ENCODE measurements around the gene IMPDH1.

The IMPDH1 gene

GRCh38 chr7:128405471-128406313, 4.1 kb downstream of the IMPDH1 start:
- DNase-seq (ENCODE audit: low spot score), result peak; percentile 56

GRCh38 chr7:128404886-128405470, 4.8 kb downstream of the IMPDH1 start:
- DNase-seq (ENCODE audit: low spot score), result no peak

- no peak for DNase-seq (ENCODE audit: low spot score)
Observed at GRCh38 chr7:128404143-128404681, 5.6 kb downstream of the IMPDH1 start.

- no peak for DNase-seq (ENCODE audit: low spot score)
Observed at GRCh38 chr7:128403676-128404075, 6.1 kb downstream of the IMPDH1 start.

- no peak for DNase-seq (ENCODE audit: low spot score)
Observed at GRCh38 chr7:128402356-128402755, 7.4 kb downstream of the IMPDH1 start.

GRCh38 chr7:128400566-128400965, 9.2 kb downstream of the IMPDH1 start:
- DNase-seq (ENCODE audit: low spot score), result no peak

- no peak for DNase-seq (ENCODE audit: low spot score)
Observed at GRCh38 chr7:128399991-128400390, 9.8 kb downstream of the IMPDH1 start.

- no peak for DNase-seq (ENCODE audit: low spot score)
Observed at GRCh38 chr7:128398841-128399135, 11.0 kb downstream of the IMPDH1 start.

- DNase-seq (ENCODE audit: low spot score), result peak; percentile 45
Observed at GRCh38 chr7:128398016-128398840, 11.6 kb downstream of the IMPDH1 start.

- no peak for DNase-seq (ENCODE audit: low spot score)
Observed at GRCh38 chr7:128396357-128396756, 13.4 kb downstream of the IMPDH1 start.

- DNase-seq (ENCODE audit: low spot score), result no peak
Observed at GRCh38 chr7:128395748-128396147, 14.0 kb downstream of the IMPDH1 start.

GRCh38 chr7:128394904-128395496, 14.8 kb downstream of the IMPDH1 start:
- no peak for DNase-seq (ENCODE audit: low spot score)

GRCh38 chr7:128393526-128394330, 16.1 kb downstream of the IMPDH1 start:
- DNase-seq (ENCODE audit: low spot score), result no peak

- DNase-seq (ENCODE audit: low spot score), result no peak
Observed at GRCh38 chr7:128392446-128393327, 17.1 kb downstream of the IMPDH1 start.

GRCh38 chr7:128391805-128392204, 18.0 kb downstream of the IMPDH1 start:
- no peak for DNase-seq (ENCODE audit: low spot score)

GRCh38 chr7:128390871-128391565, 18.8 kb downstream of the IMPDH1 start:
- no peak for DNase-seq (ENCODE audit: low spot score)

- no peak for DNase-seq (ENCODE audit: low spot score)
Observed at GRCh38 chr7:128389618-128390329, 20.0 kb downstream of the IMPDH1 start.

GRCh38 chr7:128389085-128389617, 20.6 kb downstream of the IMPDH1 start:
- DNase-seq (ENCODE audit: low spot score), result no peak

GRCh38 chr7:128388145-128388485, 21.7 kb downstream of the IMPDH1 start:
- no peak for DNase-seq (ENCODE audit: low spot score)

Measured in CD4-positive, alpha-beta T cell treated with Interleukin-6 at 100 ng/mL for 8 hours (primary cell).